Parathyroid adenoma (tissue), 2 donors: ENCODE measurements around the gene CCDC13.

ENCODE experiments used
- H2AFZ ChIP-seq: fragments of 300-600 bp; sonication (generic); one replicate; pipeline ENCODE4 v1.7.0; 2017; ENCODE audit warnings: antibody characterized with exemption, mild to moderate bottlenecking
- H3K27ac ChIP-seq: fragments of 300-600 bp; sonication (generic); one replicate; pipeline ENCODE4 v1.7.0; 2017
- H3K27me3 ChIP-seq: fragments of 300-600 bp; sonication (generic); one replicate; pipeline ENCODE4 v1.7.0; 2017; ENCODE audit warnings: low read length; ENCODE audit not compliant: control insufficient read depth, insufficient read depth
- H3K36me3 ChIP-seq: fragments of 300-600 bp; sonication (generic); one replicate; pipeline ENCODE4 v1.7.0; 2017; ENCODE audit warnings: low read length; ENCODE audit not compliant: control insufficient read depth, insufficient read depth
- H3K4me1 ChIP-seq: fragments of 300-600 bp; sonication (generic); one replicate; pipeline ENCODE4 v1.7.0; 2017; ENCODE audit warnings: control low read depth
- H3K4me2 ChIP-seq: fragments of 300-600 bp; sonication (generic); one replicate; pipeline ENCODE4 v1.7.0; 2017; ENCODE audit warnings: low read length
- H3K4me3 ChIP-seq: fragments of 300-600 bp; sonication (generic); one replicate; pipeline ENCODE4 v1.7.0; 2017; ENCODE audit warnings: low read depth, low read length
- H3K79me2 ChIP-seq: fragments of 300-600 bp; sonication (generic); one replicate; pipeline ENCODE4 v1.7.0; 2017; ENCODE audit warnings: control low read depth
- H3K9ac ChIP-seq: fragments of 300-600 bp; sonication (generic); one replicate; pipeline ENCODE4 v1.7.0; 2017; ENCODE audit warnings: mild to moderate bottlenecking
- H3K9me3 ChIP-seq: fragments of 300-600 bp; sonication (generic); one replicate; pipeline ENCODE4 v1.7.0; 2017; ENCODE audit warnings: low read length; ENCODE audit not compliant: control insufficient read depth
- CTCF ChIP-seq: fragments of 300-600 bp; sonication (generic); IDR thresholded peaks from one replicate; pipeline ENCODE4 v1.7.0; 2017; ENCODE audit warnings: antibody characterized with exemption, mild to moderate bottlenecking
- donor health status: primary hyperparathyroidism.

Gene CCDC13

GRCh38 chr3:42772670-42773408 lies at the start of gene CCDC13:
CCDC13 (minus strand) TSS chr3:42773253; CDS start chr3:42758345, 14,908 bp downstream.
- Histone ChIP-seq H3K27ac (peak within 1 kb of the TSS; percentile 61), H3K4me1 (no peaks in the 10 kb centered on the region), H3K9me3 (no peaks in the 10 kb centered on the region), H2AFZ (peak within 1 kb of the TSS; percentile 88), H3K36me3 (no peaks in the 10 kb centered on the region), H3K27me3 (no peaks in the 10 kb centered on the region), H3K4me2 (peak within 1 kb of the TSS; percentile 72), H3K4me3 (peak within 1 kb of the TSS; percentile 71), H3K9ac (no peak within 1 kb of the TSS), H3K79me2 (no peaks in the 10 kb centered on the region)
- no peak for TF ChIP-seq CTCF

GRCh38 chr3:42822828-42823227 lies 49.8 kb upstream of the CCDC13 start:
- H3K4me3 ChIP-seq, result no peak overlapping the region
- H2AFZ ChIP-seq, result no peak overlapping the region
- H3K9ac ChIP-seq, result no peak overlapping the region
- H3K27ac ChIP-seq, result no peak overlapping the region
- H3K27me3 ChIP-seq, result no peaks in the 10 kb centered on the region
- H3K4me2 ChIP-seq, result no peak overlapping the region
- no peaks in the 10 kb centered on the region for H3K36me3 ChIP-seq
- H3K9me3 ChIP-seq, result no peaks in the 10 kb centered on the region
- H3K4me1 ChIP-seq, result peaks cover 5% of the 10 kb centered on the region
- no peaks in the 10 kb centered on the region for H3K79me2 ChIP-seq
- no peak for TF ChIP-seq CTCF

GRCh38 chr3:42820746-42821051 lies 47.6 kb upstream of the CCDC13 start:
- TF ChIP-seq CTCF, result no peak
- Histone ChIP-seq H3K27ac (no peak overlapping the region), H3K4me1 (peaks cover 5% of the 10 kb centered on the region), H3K9me3 (no peaks in the 10 kb centered on the region), H3K9ac (no peak overlapping the region), H3K27me3 (no peaks in the 10 kb centered on the region), H3K36me3 (no peaks in the 10 kb centered on the region), H3K4me3 (no peak overlapping the region), H3K4me2 (no peak overlapping the region), H2AFZ (no peak overlapping the region), H3K79me2 (no peaks in the 10 kb centered on the region)

- H3K36me3 ChIP-seq, result no peaks in the 10 kb centered on the region
Measured at GRCh38 chr3:42819351-42819965, 46.4 kb upstream of the CCDC13 start.

More at GRCh38 chr3:42819351-42819965, 46.4 kb upstream of the CCDC13 start:
- H3K4me2 ChIP-seq, result no peak overlapping the region
- H3K79me2 ChIP-seq, result no peaks in the 10 kb centered on the region
- no peak overlapping the region for H3K27ac ChIP-seq
- no peak overlapping the region for H3K9ac ChIP-seq
- H3K27me3 ChIP-seq, result no peaks in the 10 kb centered on the region
- no peak for TF ChIP-seq CTCF
- no peak overlapping the region for H2AFZ ChIP-seq
- H3K9me3 ChIP-seq, result no peaks in the 10 kb centered on the region
- H3K4me1 ChIP-seq, result peaks cover 5% of the 10 kb centered on the region
- H3K4me3 ChIP-seq, result no peak overlapping the region
